GM23338 (cell line): ENCODE results near the gene GSC2. TPM values are rescaled to one million over a fixed set of nuclear protein-coding genes. Genes with fewer than 3 reads are reported as not detected.
A peak's percentile ranks its signal among the peaks of the same experiment; 100 is the strongest.

Experiments used
- ATAC-seq: fragments of 200-7000 bp; cut with Tn5 transposase; 3 replicates; pipeline ENCODE4 v1.9.1; 2020
- DNase-seq: peaks from one replicate; pipeline ENCODE4 v3.0.0-alpha.2; 2015; ENCODE audit warnings: low spot score
- H2AFZ ChIP-seq: fragments of 200-600 bp; sonication (generic); 2 replicates; pipeline ENCODE4 v1.8.0; 2016; ENCODE audit warnings: antibody characterized with exemption, mild to moderate bottlenecking, moderate library complexity
- H3F3A ChIP-seq: fragments of 200-600 bp; sonication (generic); replicated peaks from 2 replicates; pipeline ENCODE4 v1.8.0; 2017; ENCODE audit warnings: antibody characterized with exemption, mixed run types, low read depth
- H3K27ac ChIP-seq: fragments of 200-600 bp; sonication (generic); 2 replicates; pipeline ENCODE4 v1.6.1; 2016; ENCODE audit warnings: low read depth
- H3K27me3 ChIP-seq: fragments of 200-600 bp; sonication (generic); 2 replicates; pipeline ENCODE4 v1.8.0; 2016; ENCODE audit warnings: mild to moderate bottlenecking, mixed run types, moderate library complexity; ENCODE audit not compliant: insufficient read depth
- H3K36me3 ChIP-seq: fragments of 200-600 bp; sonication (generic); 2 replicates; pipeline ENCODE4 v1.8.0; 2016; ENCODE audit warnings: mild to moderate bottlenecking; ENCODE audit not compliant: insufficient read depth
- H3K4me1 ChIP-seq: fragments of 200-600 bp; sonication (generic); 2 replicates; pipeline ENCODE4 v1.8.0; 2016; ENCODE audit warnings: mild to moderate bottlenecking, moderate library complexity; ENCODE audit not compliant: insufficient read depth
- H3K4me2 ChIP-seq: fragments of 200-600 bp; sonication (generic); 2 replicates; pipeline ENCODE4 v1.7.1; 2017; ENCODE audit warnings: mixed run types
- H3K4me3 ChIP-seq: fragments of 200-600 bp; sonication (generic); 2 replicates; pipeline ENCODE4 v1.6.1; 2016; ENCODE audit warnings: mixed run types
- H3K79me2 ChIP-seq: fragments of 200-600 bp; sonication (generic); replicated peaks from 2 replicates; pipeline ENCODE4 v1.8.0; 2017; ENCODE audit warnings: mild to moderate bottlenecking; ENCODE audit not compliant: insufficient read depth
- H3K9me2 ChIP-seq: fragments of 200-600 bp; sonication (generic); 2 replicates; pipeline ENCODE4 v1.8.0; 2017; ENCODE audit not compliant: insufficient read depth
- H4K20me1 ChIP-seq: fragments of 200-600 bp; sonication (generic); replicated peaks from 2 replicates; pipeline ENCODE4 v1.8.0; 2017; ENCODE audit warnings: mild to moderate bottlenecking; ENCODE audit not compliant: insufficient read depth
- H3K27ac Mint-ChIP-seq: 2 replicates; pipeline ENCODE4 v1.8.0; 2020; ENCODE audit warnings: inconsistent platforms, mild to moderate bottlenecking, moderate library complexity, mixed read lengths
- H3K27me3 Mint-ChIP-seq: 3 replicates; pipeline ENCODE4 v1.8.0; 2022; ENCODE audit warnings: low read depth, mild to moderate bottlenecking, moderate library complexity, mixed read lengths, inconsistent platforms; ENCODE audit not compliant: insufficient read depth, poor library complexity
- H3K36me3 Mint-ChIP-seq: 3 replicates; pipeline ENCODE4 v1.8.0; 2021; ENCODE audit warnings: low read depth, mild to moderate bottlenecking, inconsistent platforms, moderate library complexity, mixed read lengths
- H3K4me1 Mint-ChIP-seq: 3 replicates; pipeline ENCODE4 v1.8.0; 2020; ENCODE audit warnings: mild to moderate bottlenecking, inconsistent platforms, mixed read lengths
- H3K4me3 Mint-ChIP-seq: 3 replicates; pipeline ENCODE4 v1.8.0; 2021; ENCODE audit warnings: moderate library complexity, mild to moderate bottlenecking, inconsistent platforms, mixed read lengths
- H3K9me3 Mint-ChIP-seq: 3 replicates; pipeline ENCODE4 v1.8.0; 2020; ENCODE audit warnings: moderate library complexity, mild to moderate bottlenecking, inconsistent platforms, mixed read lengths
- EZH2 ChIP-seq: fragments of 200-600 bp; sonication (generic); IDR thresholded peaks from one replicate; pipeline ENCODE4 v1.8.0; 2017; ENCODE audit warnings: antibody characterized with exemption, mild to moderate bottlenecking, low read depth; ENCODE audit not compliant: unreplicated experiment
- EZH2phosphoT487 ChIP-seq: fragments of 200-600 bp; sonication (generic); IDR thresholded peaks from one replicate; pipeline ENCODE4 v1.8.1; 2018; ENCODE audit warnings: antibody characterized with exemption; ENCODE audit not compliant: unreplicated experiment
- JUNB ChIP-seq: IDR thresholded peaks from one replicate; pipeline ENCODE4 v1.6.1; 2016; ENCODE audit warnings: antibody characterized with exemption; ENCODE audit not compliant: unreplicated experiment
- NANOG ChIP-seq: IDR thresholded peaks from 2 replicates; pipeline ENCODE4 v1.6.1; 2016; ENCODE audit warnings: antibody characterized with exemption, borderline replicate concordance
- POLR2AphosphoS5 ChIP-seq: IDR thresholded peaks from 2 replicates; pipeline ENCODE4 v1.6.1; 2016; ENCODE audit warnings: antibody characterized with exemption, low read depth
- STAT1 ChIP-seq: IDR thresholded peaks from one replicate; pipeline ENCODE4 v1.6.1; 2016; ENCODE audit warnings: antibody characterized with exemption; ENCODE audit not compliant: unreplicated experiment
- ZNF114 ChIP-seq: fragments of 250-450 bp; sonication (Bioruptor Pico); IDR thresholded peaks from 2 replicates; pipeline ENCODE4 v1.5.0; 2020; ENCODE audit warnings: mild to moderate bottlenecking, moderate library complexity
- ZNF331 ChIP-seq: fragments of 250-450 bp; sonication (Bioruptor Pico); IDR thresholded peaks from 2 replicates; pipeline ENCODE4 v1.5.0; 2020; ENCODE audit warnings: low read depth, mild to moderate bottlenecking, moderate library complexity
- polyA plus RNA-seq: library from polyadenylated mRNA; unstranded; fragments of >200 nt; fragmentation: Nextera tagmentation; extraction: Ambion mirVana; gene quantifications from 2 replicates; pipeline ENCODE4 v1.2.1, GENCODE V29; 2016
- total RNA-seq: library from RNA; depleted of rRNA; stranded (reverse); fragments of >200 nt; shearing (Covaris generic); gene quantifications from 2 replicates; pipeline ENCODE4 v1.2.3, GENCODE V29; 2014
- TF ChIP-seq, protein P1 (sequence below): IDR thresholded peaks from 2 replicates; pipeline ENCODE4 v1.6.1; 2016; ENCODE audit warnings: antibody characterized with exemption

Gene GSC2
- total and polyA plus RNA-seq, 2 experiments from 2014 or later, result not detected

DNA sequence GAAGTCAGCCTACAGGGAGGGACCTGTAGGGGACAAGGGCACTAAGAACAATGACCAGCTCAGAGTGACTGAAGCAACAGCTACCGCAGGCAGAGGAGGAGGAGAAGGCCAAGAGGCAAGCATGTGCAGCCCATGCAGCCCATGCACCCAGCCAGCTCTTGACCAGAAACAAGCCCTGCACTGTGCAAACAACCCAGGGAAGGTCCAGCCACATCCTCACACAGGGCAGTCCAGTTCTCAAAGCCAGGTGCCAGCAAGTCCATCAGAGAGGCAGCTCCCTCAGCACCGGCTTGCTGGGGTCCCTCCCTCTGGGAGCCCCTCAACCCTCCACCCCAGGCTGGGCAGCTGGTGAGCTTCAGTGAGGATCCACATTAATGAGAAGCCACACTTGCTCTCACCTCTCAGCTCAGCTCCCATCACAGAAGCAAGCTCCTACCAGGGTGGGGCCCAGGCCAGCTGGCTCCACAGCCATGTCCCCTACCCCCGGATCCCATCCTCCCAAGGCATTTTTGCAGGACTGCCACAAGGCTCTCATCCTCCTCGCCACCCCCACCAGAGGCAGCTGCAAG is 35.0 kb downstream of the GSC2 start:
- H3K27ac ChIP-seq, result no peak overlapping the region
- Mint-ChIP-seq H3K27ac (no peak overlapping the region), H3K36me3 (peaks cover 3% of the 10 kb centered on the region; the same call in 2 of the 3 replicates), H3K4me3 (no peak overlapping the region), H3K9me3 (no peaks in the 10 kb centered on the region; the same call in 2 of the 3 replicates), H3K27me3 (peaks cover 6% of the 10 kb centered on the region), H3K4me1 (peaks cover 21% of the 10 kb centered on the region)
- DNase-seq, result no peak
- TF ChIP-seq NANOG (no peak), ZNF114 (CRISPR knock-in tag) (no peak), STAT1 (no peak), POLR2AphosphoS5 (no peak), ZNF331 (CRISPR knock-in tag) (no peak), EZH2phosphoT487 (no peak)
- TF ChIP-seq, protein P1, sequence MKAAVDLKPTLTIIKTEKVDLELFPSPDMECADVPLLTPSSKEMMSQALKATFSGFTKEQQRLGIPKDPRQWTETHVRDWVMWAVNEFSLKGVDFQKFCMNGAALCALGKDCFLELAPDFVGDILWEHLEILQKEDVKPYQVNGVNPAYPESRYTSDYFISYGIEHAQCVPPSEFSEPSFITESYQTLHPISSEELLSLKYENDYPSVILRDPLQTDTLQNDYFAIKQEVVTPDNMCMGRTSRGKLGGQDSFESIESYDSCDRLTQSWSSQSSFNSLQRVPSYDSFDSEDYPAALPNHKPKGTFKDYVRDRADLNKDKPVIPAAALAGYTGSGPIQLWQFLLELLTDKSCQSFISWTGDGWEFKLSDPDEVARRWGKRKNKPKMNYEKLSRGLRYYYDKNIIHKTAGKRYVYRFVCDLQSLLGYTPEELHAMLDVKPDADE, result no peak
- ATAC-seq, result no peak
- no peaks in the 10 kb centered on the region for H3K9me2 ChIP-seq
- H3F3A ChIP-seq, result no peaks in the 10 kb centered on the region
- H3K36me3 ChIP-seq, result no peaks in the 10 kb centered on the region
- H3K4me1 ChIP-seq, result peaks cover 18% of the 10 kb centered on the region
- peaks cover 100% of the 10 kb centered on the region for H3K79me2 ChIP-seq
- H3K4me2 ChIP-seq, result no peak overlapping the region
- H2AFZ ChIP-seq, result no peak overlapping the region
- no peaks in the 10 kb centered on the region for H3K27me3 ChIP-seq
- peaks cover 48% of the 10 kb centered on the region for H4K20me1 ChIP-seq
- H3K4me3 ChIP-seq, result no peak overlapping the region

DNA sequence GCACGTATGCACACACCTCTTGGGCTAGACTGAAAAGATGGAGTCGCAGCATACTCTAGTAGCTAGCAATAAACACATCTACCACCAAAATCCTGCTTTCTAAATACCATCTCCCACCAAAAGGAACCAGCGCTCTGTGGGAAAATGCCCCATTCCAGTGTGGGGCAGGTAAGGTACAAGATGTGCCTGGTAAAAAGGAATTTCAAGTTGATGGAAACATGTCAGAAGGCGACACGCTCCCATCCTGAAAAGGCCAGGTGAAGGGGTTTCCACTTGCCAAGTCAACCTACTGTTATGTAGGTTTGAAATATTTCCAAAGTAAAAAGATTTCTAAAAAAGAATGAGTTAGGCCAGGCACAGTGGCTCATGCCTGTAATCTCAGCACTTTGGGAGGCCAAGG is 36.7 kb downstream of the GSC2 start:
- H3K4me1 Mint-ChIP-seq, result peaks cover 26% of the 10 kb centered on the region
- no peaks in the 10 kb centered on the region; the same call in 2 of the 3 replicates for H3K9me3 Mint-ChIP-seq
- no peak overlapping the region for H2AFZ ChIP-seq
- no peak overlapping the region for H3K4me3 ChIP-seq
- H3K4me3 Mint-ChIP-seq, result no peak overlapping the region
- ATAC-seq, result no peak
- H3K27ac ChIP-seq, result no peak overlapping the region
- peaks cover 100% of the 10 kb centered on the region for H3K79me2 ChIP-seq
- peaks cover 51% of the 10 kb centered on the region for H4K20me1 ChIP-seq
- DNase-seq, result no peak
- H3F3A ChIP-seq, result no peaks in the 10 kb centered on the region
- H3K36me3 ChIP-seq, result no peaks in the 10 kb centered on the region
- no peak for TF ChIP-seq NANOG
- H3K4me1 ChIP-seq, result peaks cover 27% of the 10 kb centered on the region
- no peak overlapping the region for H3K4me2 ChIP-seq
- H3K27me3 ChIP-seq, result no peaks in the 10 kb centered on the region
- H3K9me2 ChIP-seq, result no peaks in the 10 kb centered on the region
- H3K27ac Mint-ChIP-seq, result no peak overlapping the region
- peaks cover 2% of the 10 kb centered on the region for H3K27me3 Mint-ChIP-seq
- H3K36me3 Mint-ChIP-seq, result peaks cover 3% of the 10 kb centered on the region; the same call in 2 of the 3 replicates

DNA sequence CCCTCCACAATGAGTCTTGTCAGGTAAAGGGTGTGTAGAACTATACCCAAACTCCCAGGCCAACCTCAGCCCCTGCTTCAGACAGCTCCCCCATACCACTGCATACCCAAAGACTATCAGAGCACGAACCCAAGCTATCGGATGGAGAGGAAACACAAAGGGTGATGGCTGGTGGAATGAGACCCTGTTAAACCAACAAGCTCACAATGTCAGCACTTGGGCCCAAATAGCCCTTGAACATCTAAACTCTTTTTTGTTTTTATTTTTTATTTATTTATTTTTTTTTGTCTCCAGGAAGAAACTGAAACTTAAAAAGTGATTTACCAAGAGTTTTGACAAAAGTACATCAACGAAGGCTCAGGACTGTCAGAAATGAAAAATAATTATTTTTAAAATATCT is 38.5 kb downstream of the GSC2 start:
- H3K9me3 Mint-ChIP-seq, result no peaks in the 10 kb centered on the region; the same call in 2 of the 3 replicates
- H3K4me2 ChIP-seq, result 0 out of 2 replicates have a peak overlapping the region, but pooled peaks have one; percentile 24
- H4K20me1 ChIP-seq, result peaks cover 60% of the 10 kb centered on the region
- no peaks in the 10 kb centered on the region for H3K9me2 ChIP-seq
- H3F3A ChIP-seq, result no peaks in the 10 kb centered on the region
- H3K27ac Mint-ChIP-seq, result peak overlapping the region; percentile 75; the same call in 1 of the 2 replicates
- peaks cover 26% of the 10 kb centered on the region for H3K4me1 Mint-ChIP-seq
- ATAC-seq (peak; percentile 12; the same call in 1 of the 3 replicates), DNase-seq (no peak)
- no peaks in the 10 kb centered on the region for H3K27me3 ChIP-seq
- H2AFZ ChIP-seq, result no peak overlapping the region
- H3K36me3 Mint-ChIP-seq, result peaks cover 3% of the 10 kb centered on the region; the same call in 2 of the 3 replicates
- H3K4me1 ChIP-seq, result peaks cover 27% of the 10 kb centered on the region
- peaks cover 100% of the 10 kb centered on the region for H3K79me2 ChIP-seq
- peaks cover 5% of the 10 kb centered on the region for H3K27me3 Mint-ChIP-seq
- H3K36me3 ChIP-seq, result no peaks in the 10 kb centered on the region
- no peak overlapping the region for H3K4me3 ChIP-seq
- no peak overlapping the region for H3K4me3 Mint-ChIP-seq
- H3K27ac ChIP-seq, result peak overlapping the region; percentile 46
- no peak for TF ChIP-seq EZH2
- no peak for TF ChIP-seq ZNF114 (CRISPR knock-in tag)
- no peak for TF ChIP-seq EZH2phosphoT487
- TF ChIP-seq STAT1, result no peak
- TF ChIP-seq, protein P1, result no peak
- no peak for TF ChIP-seq NANOG
- TF ChIP-seq JUNB, result no peak
